Testis (tissue), 2 donors: Measurements from ENCODE around the gene SLC6A19.

Source experiments
- CTCF ChIP-seq, 3 experiments: fragments of 450-650 bp in 2 of 3; fragments of 200-600 bp in 1 of 3; sonication (generic) in 1 of 3; IDR thresholded peaks; one replicate each; pipeline ENCODE4 v1.5.1; 2016 to 2019; ENCODE audit warnings: antibody characterized with exemption in 3 of 3, mild to moderate bottlenecking in 2 of 3, moderate library complexity in 1 of 3
- POLR2A ChIP-seq: fragments of 450-650 bp; IDR thresholded peaks from one replicate; pipeline ENCODE4 v1.6.1; 2017; ENCODE audit warnings: antibody characterized with exemption, mild to moderate bottlenecking, moderate library complexity

- TF ChIP-seq CTCF (IDR thresholded peaks at IDR 0.05) (no peak), POLR2A (no peak)
Observed at GRCh38 chr5:1199340-1199648, 2.1 kb upstream of the SLC6A19 start.
